HG03159 (cell line): ENCODE data around the gene MAIP1.
"Not testable (repeated sequence)": the region's sequence is repeated elsewhere in the genome, so short reads cannot be mapped to it uniquely, and the experiment has no call there.

ENCODE experiments used
- ATAC-seq: cut with Tn5 transposase; IDR thresholded peaks from one replicate; pipeline ENCODE4 v1.9.1; 2021; ENCODE audit warnings: mild to moderate bottlenecking, moderate library complexity; ENCODE audit not compliant: unreplicated experiment

MAIP1 gene, protein sequence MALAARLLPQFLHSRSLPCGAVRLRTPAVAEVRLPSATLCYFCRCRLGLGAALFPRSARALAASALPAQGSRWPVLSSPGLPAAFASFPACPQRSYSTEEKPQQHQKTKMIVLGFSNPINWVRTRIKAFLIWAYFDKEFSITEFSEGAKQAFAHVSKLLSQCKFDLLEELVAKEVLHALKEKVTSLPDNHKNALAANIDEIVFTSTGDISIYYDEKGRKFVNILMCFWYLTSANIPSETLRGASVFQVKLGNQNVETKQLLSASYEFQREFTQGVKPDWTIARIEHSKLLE

DNA sequence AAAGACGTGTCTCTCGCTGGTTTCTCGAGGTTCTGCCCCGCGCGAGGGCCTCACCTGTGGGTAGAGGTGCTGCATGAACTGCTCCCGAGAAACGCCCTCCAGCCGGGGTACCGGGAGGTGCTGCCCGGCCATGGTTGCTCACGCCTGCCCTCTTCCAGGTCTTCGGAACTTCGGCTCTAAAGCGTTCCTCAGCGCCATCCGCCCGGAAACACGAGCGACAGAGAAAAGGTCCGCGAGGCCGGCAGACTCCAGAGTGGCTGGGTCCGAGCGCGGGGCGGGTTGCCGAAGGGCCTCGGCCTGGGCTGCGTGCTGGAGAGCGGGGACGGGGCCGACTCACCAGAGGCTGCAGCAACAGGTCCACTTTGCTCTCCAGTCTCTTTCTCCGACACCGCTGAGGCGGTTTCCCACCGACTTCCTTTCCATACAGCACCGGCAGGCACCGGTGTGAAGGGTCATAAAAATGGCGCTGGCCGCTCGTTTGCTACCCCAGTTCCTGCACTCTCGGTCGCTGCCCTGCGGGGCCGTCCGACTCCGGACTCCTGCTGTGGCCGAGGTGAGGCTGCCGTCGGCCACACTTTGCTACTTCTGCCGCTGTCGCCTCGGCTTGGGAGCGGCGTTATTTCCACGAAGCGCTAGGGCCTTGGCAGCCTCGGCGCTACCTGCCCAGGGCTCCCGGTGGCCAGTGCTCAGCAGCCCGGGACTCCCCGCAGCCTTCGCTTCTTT is at the start of gene MAIP1, which contains the start of gene TYW5:
Gene MAIP1, plus strand, starts transcription at position 244 of the 723 bp plus-strand sequence. Its CDS starts 217 bp downstream, at position 461.
Gene TYW5, minus strand, starts transcription at position 153 of the 723 bp plus-strand sequence. Its CDS starts 21 bp downstream, at position 132.
- peak; percentile 84 for ATAC-seq

GRCh38 chr2:199907008-199907714 is 48.2 kb upstream of the MAIP1 start:
- no peak for ATAC-seq

GRCh38 chr2:199910338-199911051 is 44.9 kb upstream of the MAIP1 start:
- ATAC-seq = no peak

DNA sequence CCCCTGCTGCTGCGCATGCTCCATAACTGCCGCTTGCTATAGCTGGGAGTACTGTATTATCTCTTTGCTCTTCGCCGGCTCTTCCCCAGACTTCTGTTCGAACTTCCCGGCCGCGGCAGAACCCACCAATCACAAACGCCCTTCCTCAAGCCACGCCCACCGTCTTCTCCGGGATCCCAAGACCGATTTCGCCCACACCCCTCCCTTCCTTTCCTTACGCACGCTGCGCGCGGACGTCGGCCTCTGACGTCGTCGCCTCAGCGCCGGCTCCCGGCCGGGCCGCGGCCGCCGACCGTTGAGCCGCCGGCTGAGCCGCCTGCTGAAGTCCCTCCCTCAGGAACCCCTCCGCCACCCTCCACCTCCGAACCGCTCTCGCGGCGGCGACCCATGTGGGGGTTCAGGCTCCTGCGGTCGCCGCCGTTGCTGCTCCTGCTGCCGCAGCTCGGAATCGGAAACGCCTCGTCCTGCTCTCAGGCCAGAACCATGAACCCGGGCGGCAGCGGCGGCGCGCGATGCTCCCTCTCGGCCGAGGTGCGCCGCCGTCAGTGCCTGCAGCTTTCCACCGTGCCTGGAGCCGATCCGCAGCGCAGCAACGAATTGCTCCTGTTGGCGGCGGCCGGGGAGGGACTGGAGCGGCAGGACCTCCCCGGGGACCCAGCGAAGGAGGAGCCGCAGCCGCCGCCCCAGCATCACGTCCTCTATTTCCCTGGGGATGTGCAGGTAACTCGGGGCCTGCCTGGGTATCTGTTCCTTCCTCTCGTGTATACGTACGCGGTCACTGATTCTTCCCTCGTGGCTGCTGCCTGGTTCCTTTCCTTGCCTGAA is 44.1 kb upstream of the MAIP1 start, which contains the start of gene C2orf69:
Gene C2orf69, plus strand, starts transcription at position 242 of the 825 bp plus-strand sequence. Its CDS starts 146 bp downstream, at position 388.
- ATAC-seq = peak; percentile 89

- no peak for ATAC-seq
Observed at GRCh38 chr2:199911877-199912161, 43.6 kb upstream of the MAIP1 start.

DNA sequence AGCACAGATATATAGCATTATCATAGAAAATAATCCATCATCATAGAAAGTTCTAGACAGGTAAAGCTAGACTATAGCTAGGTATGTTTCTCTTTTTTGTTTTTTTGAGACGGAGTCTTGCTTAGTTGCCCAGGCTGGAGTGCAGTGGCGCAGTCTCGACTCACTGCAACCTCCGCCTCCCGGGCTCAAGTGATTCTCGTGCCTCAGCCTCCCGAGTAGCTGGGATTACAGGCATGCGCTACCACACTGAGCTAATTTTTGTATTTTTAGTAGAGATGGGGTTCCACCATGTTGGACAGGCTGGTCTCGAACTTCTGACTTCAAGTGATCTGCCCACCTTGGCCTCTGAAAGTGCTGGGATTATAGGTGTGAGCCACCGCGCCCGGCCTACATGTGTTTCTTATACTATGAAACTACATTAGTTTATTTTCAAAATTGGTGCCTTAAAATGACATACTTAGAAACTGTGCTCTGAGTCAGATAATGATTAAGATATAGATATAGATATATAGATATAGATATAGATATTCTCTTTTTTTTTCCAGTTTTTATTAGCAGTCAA is 42.7 kb upstream of the MAIP1 start:
- ATAC-seq = not testable (repeated sequence)

DNA sequence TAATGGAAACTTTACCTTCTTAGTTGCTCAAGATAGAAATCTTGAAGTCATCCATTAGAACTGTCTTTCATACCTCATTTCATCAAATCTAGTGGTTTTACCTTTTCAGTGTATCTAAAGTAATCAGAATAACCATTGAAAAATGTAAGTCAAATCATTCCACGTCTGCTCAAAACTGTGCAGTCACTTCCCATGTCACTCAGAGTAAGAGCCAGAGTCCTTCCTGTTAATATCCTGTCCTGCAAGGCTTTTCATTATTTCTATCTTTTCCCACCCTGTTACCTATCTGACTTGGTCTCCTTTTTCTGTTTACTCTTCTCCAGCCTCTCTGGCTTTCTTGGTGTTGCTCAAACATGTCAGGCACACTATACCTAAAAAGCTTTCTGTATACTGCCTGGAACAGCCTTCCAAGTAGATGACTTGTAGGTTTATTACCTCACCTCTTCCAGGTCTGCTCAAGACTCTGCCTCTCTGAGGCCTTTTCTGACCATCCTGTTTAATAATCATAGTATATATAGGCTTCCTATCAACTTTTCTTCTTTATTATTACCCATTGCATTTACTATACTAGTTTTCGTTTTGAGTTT is 40.9 kb upstream of the MAIP1 start:
- no peak for ATAC-seq

DNA sequence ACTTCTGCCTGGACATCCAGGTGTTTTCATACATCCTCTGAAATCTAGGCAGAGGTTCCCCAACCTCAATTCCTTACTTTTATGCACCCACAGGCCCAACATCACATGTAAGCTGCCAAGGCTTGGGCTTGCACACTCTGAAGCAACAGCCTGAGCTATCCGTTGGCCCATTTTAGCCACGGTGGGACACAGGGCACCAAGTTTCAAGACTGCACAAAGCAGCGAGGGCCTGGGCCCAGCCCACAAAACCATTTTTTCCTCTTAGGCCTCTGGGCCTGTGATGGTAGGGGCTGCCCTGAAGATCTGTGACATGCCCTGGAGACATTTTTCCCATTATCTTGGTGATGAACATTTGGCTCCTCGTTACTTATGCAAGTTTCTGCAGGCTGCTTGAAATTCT is 38.4 kb upstream of the MAIP1 start:
- no peak for ATAC-seq

- ATAC-seq = no peak
Observed at GRCh38 chr2:199922856-199923255, 32.5 kb upstream of the MAIP1 start.

GRCh38 chr2:199923924-199924323 is 31.5 kb upstream of the MAIP1 start:
- ATAC-seq = no peak

DNA sequence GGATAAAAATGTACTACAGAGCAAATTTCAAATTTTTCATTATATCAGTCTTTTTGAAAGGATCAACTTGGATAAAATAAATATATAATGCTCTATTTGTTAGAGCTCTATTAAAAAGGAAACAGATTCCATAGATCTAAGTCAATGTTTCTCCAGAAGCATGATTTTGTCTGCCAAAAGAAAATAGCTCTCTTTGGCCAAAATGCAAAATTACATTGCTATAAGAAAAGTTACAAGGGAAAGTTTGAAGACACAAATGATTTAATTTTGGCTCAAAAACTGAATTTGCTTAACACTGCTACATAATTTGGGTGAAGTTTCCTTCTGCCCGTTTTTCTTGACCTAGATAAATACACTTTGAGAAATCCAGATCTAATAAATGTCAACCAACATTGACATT is 28.6 kb upstream of the MAIP1 start:
- ATAC-seq = no peak

DNA sequence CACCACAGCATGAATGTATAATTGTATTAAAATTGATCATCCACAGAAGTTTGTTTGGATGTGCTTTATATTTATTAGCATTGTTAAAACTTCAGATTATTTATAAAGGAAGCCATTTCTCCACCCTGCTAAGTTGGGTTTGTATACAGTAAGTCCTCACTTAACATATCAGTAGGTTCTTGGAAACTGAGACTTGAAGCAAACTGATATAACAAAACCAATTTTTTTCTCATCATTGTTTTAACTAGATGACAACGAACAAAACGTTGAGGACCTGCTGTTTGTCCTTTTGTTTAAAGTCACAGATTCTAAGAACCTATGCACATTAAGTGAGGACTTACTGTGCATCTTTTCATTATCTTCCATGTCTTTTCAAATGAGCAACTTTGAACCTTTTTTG is 27.2 kb upstream of the MAIP1 start:
- no peak for ATAC-seq

DNA sequence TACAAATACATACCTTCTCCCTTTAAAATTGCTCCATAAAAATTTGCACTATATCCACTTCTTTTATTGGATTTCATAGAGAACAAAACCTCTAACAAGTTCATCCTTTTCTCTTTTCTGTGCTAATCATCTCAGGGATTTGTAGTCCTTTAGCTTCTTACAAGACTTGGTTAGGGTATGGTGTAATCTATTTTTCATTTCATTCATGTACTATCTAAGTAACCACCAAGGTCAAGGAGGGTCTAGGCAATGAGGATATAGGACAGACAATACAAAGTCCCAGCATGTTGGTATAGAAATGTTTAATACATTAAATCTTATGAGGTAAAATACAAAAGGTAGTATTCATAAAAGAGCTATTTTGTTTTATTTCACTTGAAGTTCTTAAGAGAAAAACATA is 26.8 kb upstream of the MAIP1 start:
- no peak for ATAC-seq

DNA sequence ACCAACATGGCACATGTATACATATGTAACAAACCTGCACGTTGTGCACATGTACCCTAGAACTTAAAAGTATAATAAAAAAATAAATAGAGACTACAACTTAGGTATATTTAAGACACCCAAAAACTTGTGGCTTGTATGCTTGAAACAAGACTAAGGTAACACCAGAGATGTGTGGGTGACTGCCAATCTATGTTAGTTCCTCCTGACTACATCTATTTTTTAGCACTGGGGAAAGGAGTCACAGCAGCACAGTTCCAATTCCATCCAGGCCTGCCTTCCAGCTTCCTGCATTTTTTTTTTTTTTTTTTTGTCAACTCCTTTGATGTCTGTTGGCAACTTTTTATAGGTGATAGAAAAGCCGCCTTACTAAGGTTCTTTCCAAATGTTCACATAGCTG is 26.1 kb upstream of the MAIP1 start:
- ATAC-seq = no peak

- no peak for ATAC-seq
Observed at GRCh38 chr2:199932312-199932855, 23.0 kb upstream of the MAIP1 start.

DNA sequence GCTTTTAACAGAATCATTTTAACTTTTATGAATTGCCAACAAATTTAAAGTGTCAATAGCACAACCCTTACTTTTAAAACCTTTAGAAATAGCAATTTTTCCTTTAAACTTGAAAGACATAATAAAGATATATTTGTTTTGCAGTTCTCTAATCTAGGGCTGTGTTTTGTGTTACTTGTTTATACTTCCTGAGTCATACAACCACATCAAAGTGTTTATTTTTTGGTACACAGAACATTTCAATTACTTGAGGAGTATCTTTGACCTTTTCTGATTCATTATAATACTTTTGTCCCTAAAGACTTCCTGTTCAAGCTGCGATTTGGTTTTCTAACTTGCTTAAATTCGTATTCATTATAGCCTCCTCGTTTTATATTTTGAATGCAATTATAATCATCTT is 21.9 kb upstream of the MAIP1 start:
- ATAC-seq = no peak

DNA sequence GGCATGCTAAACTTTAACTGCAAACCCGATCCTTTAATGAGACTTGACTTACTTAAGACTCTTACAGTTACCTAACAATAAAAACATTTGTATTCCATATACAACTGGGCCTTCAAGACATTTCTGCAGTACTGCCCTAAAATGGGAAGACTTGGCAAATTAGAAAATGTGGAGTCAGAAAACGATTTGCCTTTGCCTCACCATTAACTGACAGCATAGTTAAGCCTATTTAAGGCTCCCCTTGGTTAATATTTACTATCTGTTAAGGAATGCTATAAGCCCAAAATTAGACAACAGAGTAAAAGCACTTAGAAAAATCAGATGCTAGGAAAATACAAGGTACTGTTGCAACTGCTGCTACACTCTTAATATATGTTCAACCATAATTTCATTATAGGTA is 18.8 kb upstream of the MAIP1 start:
- ATAC-seq = no peak

- peak; percentile 68 for ATAC-seq
Observed at GRCh38 chr2:199940373-199940772, 15.0 kb upstream of the MAIP1 start.

GRCh38 chr2:199943373-199943772 is 12.0 kb upstream of the MAIP1 start:
- ATAC-seq = no peak
